Activated CD4-positive, alpha-beta T cell treated with anti-CD3 and anti-CD28 coated beads, Interleukin-2, Interleukin-6, amounts not matched to agents 100 ng/mL and 50 ng/mL, durations not matched to agents 16 hours and 8 hours (primary cell): ENCODE measurements around the gene TMBIM4.

ENCODE experiments used
- DNase-seq: peaks from one replicate; pipeline ENCODE4 v3.0.0-alpha.2; 2020

The TMBIM4 gene

DNA sequence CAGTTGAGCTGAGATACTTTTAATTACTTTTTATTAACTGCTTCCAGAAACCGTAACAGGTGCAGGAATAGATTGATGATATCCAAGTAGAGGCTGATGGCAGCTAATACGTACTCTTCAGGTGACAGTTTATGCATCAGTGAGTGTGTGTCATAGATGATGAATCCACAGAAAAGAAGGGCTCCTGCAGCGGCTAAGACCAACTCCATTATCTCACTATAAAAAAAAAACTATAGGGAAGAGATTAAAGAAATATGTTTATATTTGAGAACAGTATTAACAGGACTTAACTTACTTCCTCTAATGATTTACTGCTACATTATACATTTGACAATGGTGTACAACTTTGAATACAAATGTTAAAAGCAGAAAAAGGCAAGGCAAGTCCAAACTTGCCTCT lies 31.9 kb downstream of the TMBIM4 start:
- DNase-seq, result no peak

DNA sequence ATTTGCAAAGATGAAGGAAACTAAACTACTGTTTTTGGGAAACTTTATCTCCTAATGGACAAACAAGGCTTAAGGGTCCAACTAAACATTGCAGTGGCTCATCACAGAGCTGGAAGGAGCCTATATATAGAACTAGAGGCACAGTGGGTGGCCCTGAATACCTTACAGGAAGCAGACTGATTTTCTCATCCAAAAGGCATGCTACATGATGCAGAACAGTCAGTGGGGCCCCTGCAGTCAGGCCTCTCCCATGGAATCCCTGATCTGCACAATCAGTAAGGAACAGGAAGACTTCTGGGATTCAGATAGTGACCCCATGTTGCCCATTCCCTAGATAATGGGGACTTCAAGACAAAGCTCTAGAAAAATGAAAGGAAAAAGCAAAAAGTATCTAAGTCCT lies 37.4 kb downstream of the TMBIM4 start:
- no peak for DNase-seq

DNA sequence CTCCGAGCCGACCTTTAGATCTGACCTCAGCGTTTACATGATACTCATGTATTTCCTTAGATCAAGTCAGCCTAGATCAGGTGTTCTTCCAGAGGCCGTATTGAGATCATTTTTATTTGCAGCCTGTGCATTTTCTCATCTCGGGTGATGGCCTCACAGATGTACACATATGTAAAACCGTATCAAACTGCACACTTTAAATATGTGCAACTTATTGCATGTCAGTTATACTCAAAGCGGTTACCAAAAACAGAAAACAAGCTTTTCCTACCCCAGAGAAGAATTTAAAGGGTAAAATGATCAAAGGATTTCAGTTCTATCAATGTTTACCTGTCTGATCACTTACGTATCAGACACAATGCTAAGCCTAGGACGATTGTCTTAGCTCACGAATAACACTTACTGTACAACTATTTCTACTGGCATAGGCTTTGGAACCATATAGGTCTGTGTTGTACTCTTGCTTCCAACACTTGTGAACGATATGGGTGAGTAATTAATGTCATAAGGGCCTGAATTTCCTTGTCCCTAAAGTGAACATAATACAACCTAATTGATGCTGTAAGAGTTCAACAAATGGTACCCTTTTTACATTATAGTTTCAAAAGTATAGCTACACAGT lies 38.6 kb downstream of the TMBIM4 start:
- no peak for DNase-seq

DNA sequence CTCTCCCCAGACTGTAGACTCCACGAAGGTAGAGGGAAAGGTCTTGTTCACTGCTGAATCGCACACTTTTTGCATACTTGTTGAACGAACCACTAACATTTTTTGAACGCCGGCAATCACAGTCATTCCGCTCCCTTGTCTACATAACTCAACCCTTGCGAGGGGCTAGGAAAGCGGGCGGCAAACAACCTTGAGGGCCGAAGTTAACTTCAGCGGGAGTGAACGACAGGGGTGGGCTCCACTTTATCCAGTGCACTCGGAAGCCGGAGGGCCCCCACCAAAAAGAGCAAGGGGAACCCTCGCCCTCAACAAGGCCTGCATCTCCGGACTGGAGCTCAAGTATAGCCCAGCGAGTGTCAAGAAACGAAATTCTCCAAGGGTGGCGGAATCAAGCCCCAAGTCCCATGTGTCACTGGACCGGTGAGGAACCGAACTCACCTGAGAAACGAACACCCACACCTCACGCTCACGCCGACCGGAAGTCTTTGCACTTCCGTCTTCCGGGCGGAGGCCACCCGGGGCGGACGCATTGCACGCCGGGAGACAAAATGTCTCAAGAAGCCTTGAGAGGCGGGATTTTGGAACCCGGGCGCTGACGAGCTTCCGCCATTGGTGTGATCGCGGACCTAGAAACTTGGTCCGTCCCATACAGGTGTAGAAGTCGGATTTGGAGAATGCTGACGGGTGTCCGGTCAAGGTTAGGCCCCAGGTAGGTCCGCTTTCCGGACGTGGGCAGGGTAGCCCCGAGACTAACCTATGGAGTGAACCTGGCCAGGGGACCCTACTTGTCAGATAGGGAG lies 39.3 kb downstream of the TMBIM4 start, which contains the start of gene LLPH:
TSS of gene LLPH (minus strand) at position 484 of the 800 bp plus-strand sequence. CDS start 1,644 bp downstream, outside the sequence.
- DNase-seq, result peak; percentile 94

DNA sequence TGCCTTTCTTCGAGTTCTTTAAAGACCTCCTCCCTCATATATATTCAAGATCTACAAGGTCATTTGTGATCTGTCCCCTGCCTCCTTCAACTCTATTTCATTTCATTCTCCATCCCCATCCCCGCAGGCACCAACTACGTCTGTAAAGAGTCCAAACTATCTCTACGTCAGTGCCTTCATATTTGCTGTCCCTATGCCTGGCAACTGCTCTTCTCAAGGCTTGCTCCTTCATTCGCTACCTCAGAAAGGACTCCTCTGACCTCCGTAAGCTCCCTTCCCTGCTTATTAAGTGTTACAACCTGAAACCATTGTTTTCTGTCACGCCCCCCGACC lies 39.9 kb downstream of the TMBIM4 start:
- DNase-seq, result no peak

- DNase-seq, result no peak
Measured at GRCh38 chr12:66127650-66128049, 42.1 kb downstream of the TMBIM4 start.

DNA sequence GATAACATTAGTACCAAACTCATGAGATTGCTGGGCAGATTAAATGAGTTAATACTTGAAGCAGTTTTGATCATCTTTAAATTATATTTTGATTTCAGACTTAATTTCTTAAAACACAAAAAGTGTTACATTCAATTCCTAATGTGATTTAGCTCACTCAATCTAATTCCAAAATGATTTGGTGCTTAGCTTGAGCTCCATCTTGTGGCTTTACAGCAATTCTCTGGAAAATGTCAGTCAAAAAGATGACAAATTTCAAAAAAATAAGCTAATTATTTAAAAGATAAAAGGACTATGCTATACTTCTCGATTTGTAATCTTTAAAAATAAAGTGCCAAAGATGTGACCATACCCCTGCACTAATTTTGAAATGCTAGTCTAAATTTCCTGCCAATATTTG lies 49.3 kb downstream of the TMBIM4 start:
- no peak for DNase-seq

DNA sequence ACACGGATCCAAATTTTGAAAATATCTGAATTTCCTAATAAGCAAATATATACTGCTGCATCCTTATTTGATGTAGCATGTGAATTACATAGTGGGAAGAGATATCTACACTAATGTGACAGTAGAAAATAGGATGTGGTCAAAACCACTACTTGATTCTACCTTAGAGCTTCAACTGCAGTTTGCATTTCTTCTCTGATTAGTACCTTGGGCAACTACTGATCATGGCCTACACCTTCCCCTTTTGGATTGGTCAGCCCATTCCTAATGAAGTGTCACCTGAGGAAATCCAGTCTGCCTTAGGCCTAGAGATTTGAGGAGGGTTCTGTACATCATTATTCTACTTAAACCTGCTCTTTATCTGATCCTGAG lies 49.9 kb downstream of the TMBIM4 start:
- DNase-seq, result no peak

DNA sequence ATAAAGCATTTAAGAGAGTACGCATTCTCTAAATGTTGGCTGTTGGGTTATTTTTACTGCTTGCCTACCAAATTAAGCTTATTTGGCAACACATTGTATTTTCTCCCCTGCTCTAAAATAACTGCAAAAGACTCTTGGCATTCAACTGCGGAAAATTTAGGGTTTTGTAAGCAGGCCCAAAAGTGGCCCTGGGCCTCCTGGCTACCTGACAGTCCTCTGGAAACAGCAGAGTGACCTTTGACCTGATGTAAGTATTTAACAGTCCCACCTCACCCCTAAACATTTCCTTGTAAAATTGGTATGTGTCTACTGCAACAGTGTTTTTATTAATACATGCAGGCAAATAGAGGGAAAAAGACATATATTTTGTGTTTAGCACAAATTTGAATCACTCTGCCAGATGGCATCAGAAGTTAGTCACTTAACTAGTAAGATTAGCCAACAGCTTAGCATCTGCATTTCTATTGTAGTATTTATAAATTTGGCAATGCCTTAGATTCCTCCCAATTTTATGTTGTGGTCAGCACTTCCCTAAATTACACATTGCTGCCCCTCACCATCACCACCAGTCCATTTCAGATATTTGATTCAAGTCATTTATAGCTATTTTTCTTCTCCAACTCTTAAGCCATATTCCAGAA lies 50.4 kb downstream of the TMBIM4 start:
- DNase-seq, result no peak

DNA sequence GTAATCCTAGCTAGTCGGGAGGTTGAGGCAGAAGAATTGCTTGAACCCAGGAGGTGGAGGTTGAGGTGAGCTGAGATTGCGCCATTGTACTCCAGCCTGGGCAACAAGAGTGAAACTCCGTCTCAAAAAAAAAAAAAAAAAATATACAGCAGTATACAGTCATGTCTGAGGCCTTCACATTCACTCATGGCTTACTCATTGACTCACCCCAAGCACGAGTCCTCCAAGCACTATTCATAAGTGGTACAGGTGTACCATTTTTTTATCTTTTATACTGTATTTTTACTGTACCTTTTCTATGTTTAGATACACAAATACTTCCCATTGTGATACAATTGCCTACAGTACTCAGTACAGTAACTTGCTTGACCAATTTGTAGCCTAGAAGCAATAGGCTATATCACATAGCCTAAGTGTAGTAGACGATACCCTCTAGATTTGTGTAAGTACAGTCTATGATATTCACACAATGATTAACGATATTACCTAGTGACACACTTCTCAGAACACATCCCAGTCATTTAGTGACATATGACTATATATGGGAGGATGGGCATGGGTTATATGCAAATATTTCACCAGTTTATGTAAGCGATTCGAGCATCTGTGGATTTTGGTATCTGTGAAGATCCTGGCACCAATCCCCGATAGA lies 51.4 kb downstream of the TMBIM4 start:
- peak; percentile 14 for DNase-seq

DNA sequence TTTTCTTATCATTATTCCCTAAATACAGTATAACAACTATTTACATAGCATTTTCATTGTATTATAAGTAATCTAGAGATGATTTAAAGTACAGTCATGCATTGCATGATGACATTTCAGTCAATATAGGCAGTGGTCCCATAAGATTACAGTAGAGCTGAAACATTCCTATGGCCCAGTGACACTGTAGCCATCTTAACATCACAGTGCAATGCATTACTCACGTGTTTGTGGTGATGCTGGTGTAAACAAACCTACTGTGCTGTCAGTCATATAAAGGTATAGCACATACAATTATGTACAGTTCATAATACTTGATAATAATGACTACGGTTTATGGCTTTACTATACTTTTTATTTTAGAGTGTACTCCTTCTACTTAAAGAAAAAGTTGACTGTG lies 52.6 kb downstream of the TMBIM4 start:
- no peak for DNase-seq

GRCh38 chr12:66115071-66115600 lies 54.7 kb downstream of the TMBIM4 start:
- DNase-seq, result no peak

GRCh38 chr12:66113471-66113870 lies 56.3 kb downstream of the TMBIM4 start:
- no peak for DNase-seq

DNA sequence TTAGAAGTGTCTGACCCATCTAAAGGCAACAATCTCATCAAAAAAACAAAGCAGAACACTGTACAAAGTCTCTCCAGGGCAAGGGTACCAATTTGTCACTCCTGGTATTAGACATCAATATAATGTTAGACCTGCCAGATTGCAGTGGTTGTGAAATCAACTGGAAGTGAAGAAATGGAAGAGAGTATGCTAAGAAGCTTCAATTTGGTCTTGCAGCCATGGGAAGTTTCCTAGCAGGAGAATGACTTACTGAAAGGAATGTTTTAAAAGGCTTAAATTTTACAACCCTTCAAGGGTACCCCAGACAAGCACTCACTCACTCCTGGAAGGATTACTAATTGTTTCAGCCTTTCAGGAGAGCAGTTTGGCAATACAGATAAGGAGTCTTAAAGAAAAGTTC lies 58.2 kb downstream of the TMBIM4 start:
- no peak for DNase-seq

DNA sequence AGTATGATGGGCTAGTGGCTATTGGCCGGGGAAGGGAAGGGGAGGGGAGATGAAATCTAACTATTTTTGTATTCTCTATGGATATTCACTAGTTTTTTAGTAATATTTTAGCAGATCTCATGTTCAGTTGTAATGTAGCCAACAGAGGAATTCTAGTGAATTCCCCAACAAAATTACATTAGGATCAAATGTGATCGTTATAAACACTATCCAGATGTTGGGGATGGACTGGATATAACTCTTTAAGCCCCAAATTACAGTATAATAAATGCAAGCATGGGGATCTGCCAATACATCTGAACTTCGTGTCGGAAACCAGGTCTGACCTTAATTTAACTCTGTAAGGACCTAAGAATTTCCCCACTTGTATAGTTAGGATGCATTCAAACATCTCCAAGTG lies 60.7 kb downstream of the TMBIM4 start:
- DNase-seq, result no peak

DNA sequence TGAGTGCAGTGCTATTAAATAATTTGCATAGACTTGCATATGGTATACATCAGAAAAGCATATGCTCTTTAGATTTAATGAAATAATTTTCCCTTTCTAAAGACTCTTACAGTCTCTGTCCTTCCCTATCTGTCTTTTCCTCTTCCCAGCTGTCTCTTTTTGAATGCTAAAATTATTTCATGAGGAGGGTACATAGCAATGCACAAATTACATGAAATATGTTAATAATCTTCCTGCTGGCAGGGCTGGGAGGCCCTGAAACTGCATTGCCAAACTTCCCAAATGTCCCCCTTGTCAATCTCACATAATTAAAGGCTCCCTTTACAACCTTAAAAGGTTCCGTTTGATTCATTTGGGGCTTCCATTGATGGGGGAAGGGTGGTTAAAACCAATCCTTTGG lies 61.4 kb downstream of the TMBIM4 start:
- DNase-seq, result no peak

DNA sequence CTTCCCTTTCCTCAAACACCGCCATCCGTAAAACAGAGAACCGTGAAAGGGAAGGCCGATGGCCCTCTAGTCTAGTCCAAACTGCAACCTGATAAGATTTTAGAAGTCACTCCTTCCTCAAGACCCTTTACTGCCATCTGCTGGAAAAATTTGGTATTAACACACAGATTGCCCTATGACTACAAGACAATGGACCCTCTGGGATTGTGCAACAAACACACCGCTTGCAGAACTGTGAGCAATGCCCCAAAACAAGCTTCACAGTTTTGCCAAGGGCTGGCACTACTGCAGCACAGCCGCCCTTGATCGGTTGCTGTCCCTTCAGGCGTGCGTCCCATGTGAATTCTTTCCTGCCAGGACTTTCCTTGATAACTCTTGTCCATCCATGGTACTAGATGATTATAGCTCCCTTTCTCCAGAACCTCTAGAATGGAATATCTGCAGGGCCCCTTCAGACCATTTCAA lies 62.3 kb downstream of the TMBIM4 start:
- peak; percentile 89 for DNase-seq

GRCh38 chr12:66103016-66103913 lies 66.5 kb downstream of the TMBIM4 start:
- DNase-seq, result no peak

DNA sequence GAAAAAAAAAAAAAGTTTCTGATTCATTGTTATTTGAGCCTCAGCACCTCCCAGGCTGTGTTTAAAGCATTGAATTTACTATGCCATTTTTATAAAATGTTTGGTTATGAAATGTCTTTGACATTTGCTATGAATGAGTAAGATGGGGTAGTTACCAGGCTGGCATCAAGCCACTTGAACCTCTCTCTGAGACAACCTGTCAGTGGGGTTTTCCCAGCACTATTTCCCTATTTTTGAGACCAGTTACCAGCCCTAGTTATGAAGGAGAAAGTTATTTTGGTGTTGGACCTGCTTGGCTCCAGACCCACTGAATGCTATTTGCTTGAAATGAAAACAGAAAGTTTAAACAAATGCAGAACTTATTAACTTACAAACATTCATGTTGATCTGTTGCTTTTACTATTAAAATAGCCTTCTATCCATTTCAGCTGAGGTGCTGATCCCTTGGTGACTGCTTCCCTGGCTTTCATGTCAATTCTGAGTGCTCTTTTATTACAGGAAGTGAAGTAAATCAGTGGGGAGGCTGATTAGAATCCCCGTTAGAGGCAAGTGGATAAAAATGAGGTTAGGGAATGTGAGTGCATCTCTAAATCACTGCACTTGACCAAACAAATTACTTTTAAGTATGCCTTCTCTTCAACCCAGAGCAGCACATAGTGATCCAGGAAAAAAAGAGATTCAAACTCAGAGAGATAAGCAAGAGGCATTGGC lies 77.1 kb downstream of the TMBIM4 start:
- DNase-seq, result no peak

DNA sequence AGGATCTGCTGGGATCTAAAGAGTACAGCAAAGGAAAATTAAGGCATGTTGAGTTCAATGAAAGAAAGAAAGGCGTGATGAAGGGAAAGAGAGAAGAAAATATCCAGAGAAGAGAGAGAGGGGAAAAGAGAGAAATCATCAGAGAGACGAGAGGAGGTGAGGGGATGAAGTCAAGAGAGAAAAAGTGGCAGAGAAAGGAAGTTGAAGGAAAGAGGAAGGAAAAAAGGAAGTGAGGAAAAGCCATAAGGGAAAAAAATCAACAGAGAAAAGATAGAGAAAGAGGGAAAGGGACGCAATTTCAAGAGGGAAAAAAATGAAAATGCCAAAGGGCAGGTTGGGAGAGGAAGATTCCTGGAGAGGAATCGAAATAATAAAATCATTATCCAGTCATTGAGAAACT lies 79.6 kb downstream of the TMBIM4 start:
- DNase-seq, result no peak

- DNase-seq, result peak; percentile 54
Measured at GRCh38 chr12:66087365-66087943, 82.3 kb downstream of the TMBIM4 start.
